Endometrium (tissue), 2 donors: ENCODE data around the gene LAMA3.

Source experiments
- FAIRE-seq: peaks from 2 replicates; lab custom pipeline; 2012; peaks lifted over from hg19 to GRCh38; lab: Jason Lieb, UNC
- donor health status: control.
- donor health status: control.

The LAMA3 gene

DNA sequence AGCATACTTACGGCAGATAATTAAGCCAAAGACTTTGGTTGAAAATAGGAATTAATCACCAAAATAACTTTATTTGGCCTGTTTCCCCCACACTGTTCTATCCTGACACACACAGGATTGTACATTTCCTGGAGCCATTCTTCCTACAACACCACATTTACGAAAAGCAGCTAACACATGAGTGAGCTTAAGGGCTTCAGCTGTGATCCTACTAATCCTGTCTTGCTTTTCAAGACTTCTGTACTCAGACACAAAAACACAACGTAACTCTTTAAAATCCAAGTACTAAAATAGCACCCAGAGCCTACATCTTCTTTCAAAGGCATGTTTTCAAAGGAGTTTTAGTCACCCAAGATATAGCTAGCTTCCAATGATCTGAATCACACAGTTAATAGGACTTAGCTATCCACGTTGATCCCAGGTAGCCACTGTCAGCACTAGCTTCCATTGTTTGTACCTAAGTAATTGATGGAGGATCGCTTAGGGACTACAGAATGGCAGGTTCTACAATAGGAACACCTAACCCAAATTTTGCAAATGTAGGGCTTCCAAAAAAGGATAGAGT lies 282.5 kb downstream of the LAMA3 start:
- FAIRE-seq = no peak

DNA sequence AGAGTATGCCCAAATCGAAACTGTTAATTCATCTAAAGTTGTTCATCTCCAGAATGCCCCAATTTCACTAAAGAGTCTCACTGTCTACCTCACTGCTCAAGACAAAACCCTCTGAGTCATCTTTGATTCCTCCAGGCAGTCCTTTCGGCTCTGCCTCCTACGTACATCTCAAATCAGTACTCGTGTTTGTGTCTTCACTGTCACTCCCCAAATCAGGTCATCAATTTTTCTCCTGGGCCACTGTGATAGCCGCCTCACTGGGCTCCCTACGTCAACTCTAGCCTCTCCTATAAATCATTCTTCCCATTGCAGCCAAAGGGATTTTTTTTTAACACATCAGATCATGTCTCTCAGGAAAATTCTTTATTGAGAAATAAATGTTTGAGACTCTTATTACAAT lies 283.2 kb downstream of the LAMA3 start:
- no peak for FAIRE-seq

DNA sequence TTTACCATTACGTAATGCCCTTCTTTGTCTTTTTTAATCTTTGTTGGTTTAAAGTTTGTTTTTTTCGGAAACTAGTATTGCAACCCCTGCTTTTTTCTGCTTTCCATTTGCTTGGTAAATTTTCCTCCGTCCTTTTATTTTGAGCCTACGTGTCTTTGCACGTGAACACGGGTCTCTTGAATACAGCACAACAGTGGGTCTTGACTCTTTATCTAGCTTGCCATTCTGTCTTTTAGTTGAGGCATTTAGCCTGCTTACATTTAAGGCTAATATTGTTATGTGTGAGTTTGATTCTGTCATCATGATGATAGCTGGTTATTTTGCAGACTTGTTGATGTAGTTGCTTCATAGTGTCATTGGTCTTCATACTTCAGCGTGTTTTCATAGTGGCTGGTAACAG lies 287.9 kb downstream of the LAMA3 start:
- FAIRE-seq = no peak

DNA sequence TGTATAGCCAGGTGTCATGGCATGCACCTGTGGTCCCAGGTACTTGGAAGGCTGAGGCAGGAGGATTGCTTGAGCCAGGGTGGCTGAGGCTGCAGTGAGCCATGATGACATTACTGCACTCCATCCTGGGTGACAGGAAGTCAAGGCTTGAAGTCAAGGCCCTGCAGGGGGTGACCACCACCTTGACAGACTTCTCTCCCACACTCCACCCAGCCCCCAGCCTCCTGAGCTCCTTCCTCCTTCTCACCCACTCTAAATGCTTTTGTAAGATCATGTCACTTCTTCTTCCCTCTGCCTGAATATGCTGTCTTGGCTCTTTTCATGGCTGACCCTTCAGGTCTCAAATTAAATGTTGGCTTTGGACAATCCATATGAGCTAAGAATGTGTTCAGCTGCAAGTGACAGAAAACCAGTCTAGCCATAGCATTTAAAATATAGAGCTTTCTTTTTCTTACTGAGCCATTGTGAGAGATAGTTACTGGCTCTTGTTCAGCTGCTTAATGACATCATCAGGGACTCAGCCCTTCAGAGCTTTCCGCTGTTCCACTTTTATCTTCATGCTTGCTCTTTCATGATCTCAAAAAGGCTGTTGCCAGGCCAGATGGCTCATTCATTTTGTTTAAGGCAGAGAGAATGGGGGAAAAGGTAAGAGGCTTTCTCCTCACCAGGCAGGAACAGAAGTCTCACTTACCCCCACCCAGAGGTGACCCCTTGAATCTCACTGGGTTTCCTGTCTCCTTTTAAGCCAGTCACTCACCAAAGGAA lies 288.6 kb downstream of the LAMA3 start:
- FAIRE-seq = no peak

DNA sequence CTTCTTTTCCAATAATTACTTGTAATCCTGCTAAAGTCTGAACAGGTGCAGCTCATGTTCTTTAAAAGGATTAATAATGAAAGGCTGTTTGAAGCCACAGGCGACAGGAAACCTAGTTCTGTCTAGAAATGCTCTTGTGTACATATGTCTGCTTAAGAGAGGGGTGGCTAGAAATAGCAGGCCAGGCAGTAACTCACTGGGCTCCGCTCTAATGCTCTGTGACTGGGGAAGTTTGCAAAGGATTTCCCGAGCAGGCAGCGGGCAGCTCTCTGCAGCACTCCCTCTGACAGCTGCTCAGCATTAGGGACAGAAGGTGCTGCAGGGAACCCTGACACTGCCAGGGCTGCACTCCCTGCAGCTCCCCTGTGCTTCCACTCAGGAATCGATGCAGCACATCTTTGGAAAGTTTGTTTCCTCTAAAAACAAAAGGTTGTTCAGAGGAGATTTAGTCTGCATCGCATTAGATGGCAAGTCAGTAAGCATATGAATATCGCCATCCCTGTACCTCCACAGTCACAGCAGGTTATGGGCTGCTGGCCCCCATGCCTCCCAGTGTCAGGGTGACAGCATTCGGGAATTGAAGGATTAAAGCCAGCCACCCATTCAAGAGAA lies 292.2 kb downstream of the LAMA3 start:
- FAIRE-seq = no peak

DNA sequence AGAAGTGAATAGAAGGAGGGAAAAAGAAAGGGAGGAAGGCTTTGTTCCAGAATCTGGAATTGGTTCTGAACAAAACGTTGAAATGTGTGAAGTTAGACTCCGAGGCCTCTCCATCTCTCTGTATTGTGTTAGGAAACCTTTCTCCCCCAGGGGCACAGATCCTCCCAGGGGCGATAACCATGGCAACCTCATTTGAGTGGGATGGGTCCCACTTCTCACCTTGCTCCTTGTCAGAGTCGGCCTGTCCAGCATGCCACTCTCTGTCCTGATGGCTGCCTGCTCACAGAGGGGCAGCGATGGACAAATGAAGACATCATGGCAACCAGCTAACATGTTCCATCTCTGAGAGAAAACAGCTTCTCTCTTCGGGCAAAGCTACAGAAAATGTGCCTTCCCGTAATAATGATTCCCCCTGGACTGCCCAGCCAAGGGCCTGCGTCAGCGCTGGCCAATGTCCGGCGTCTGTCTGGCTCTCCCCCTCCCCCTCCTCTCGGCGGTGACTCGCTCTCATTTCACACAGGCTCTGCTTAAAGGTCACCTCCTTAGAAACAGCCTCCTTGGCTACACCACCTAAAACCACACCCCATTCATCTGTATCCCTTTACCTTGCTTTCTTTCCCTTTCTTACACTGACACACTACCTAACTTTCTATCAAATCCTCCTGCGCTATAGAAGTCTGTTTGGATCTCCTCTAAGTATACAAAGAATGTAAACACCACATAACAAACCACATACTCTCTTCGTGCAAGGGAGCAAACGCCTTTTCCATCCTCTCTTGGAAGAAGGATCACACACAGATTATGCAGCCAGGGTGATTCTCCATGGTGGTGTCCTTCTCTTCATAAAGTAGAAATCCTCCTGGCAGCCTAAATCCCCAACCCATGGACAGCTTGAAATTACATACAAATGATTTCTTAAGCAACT lies 293.2 kb downstream of the LAMA3 start:
- no peak for FAIRE-seq

DNA sequence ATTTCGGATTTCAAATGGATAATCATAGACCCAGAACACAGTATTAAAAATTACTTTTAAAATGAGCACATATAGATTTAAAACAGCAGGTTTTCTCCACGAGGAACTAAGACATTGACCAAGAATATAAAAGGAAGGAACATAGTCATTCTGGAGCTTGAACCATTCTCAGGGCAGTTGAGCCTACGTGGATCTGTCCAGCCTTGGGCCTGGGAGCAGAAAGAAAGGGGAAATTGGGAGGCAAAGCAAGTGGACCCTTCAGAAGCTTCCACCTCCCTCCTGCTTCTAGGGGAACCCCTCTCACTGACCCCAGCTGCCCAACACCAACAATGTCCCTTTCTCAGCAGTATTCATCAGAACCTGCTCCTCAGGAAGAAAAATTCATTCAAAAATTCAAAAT lies 293.9 kb downstream of the LAMA3 start:
- FAIRE-seq = no peak

DNA sequence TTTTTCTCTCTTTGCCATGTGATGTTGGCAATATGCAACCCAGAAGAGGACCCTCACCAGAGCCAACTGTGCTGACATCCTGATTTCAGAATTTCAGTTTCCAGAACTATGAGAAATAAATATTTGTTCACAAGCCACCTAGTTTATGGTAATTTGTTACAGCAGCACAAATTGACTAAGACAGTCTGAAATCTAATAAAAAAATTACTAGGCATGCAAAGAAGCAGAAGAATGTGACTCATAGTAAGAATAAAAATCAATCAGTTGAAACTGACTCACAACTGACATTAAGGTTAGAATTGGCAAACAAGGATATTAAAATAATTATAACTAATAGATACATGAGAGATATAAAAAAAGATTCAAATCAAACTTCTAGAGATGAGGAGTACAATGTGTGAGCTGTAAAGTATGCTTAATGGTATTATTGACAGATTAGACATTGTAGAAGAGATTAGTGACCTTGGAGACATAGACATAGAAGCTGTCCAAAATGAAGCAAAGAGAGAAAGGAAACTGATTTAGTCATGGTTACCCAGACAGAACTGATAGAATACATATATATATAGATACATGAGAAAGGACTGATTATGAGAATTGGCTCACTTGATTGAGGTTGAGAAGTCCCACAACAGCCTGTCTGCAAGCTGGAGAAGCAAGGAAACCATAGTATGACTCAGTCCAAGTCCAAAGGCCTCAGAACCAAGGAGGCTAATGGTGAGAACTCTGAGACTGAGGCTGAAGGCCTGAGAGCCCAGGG lies 297.5 kb downstream of the LAMA3 start:
- FAIRE-seq = no peak

DNA sequence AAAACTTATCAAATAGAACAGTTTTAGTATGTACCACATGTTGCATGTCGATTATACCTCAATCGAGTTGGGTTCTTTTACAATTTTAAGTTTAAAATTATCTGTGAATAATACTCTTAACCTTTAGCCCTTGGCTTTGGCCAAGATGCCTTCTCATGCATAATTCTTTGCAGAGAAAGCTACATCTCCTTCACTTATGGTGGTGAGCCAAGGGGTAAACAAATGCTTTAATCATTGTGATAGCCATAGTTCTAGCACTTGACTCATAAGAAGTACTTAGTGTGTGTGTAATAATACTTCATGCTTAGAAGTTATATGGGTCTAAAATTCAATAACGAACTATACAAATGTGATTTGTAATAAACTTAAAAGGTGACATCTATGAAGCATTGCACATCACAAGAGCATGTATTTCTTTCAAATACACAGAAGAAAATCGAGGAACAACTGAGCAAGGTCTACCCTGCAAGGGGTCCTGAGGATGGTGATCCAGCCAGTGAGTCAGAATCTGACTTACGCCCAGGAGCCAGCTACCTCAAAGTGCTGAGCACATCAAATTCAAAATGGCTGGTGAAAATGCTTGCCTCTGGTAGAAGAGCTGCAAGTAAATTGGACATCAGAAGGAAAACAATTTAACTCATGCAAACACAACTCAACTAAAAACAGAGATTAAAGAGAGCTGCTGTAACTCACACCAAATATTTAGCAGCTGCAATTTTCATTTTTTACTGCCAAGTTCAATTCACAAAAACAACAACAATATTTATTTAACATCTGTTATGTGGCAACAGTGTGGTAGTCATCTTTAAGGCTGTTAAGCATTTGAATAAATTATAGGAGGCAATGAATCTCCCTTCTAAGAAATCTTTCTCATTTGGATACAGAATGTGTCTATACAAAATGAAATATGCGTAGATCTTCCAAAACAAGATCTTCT lies 301.5 kb downstream of the LAMA3 start:
- peak; percentile 18 for FAIRE-seq

DNA sequence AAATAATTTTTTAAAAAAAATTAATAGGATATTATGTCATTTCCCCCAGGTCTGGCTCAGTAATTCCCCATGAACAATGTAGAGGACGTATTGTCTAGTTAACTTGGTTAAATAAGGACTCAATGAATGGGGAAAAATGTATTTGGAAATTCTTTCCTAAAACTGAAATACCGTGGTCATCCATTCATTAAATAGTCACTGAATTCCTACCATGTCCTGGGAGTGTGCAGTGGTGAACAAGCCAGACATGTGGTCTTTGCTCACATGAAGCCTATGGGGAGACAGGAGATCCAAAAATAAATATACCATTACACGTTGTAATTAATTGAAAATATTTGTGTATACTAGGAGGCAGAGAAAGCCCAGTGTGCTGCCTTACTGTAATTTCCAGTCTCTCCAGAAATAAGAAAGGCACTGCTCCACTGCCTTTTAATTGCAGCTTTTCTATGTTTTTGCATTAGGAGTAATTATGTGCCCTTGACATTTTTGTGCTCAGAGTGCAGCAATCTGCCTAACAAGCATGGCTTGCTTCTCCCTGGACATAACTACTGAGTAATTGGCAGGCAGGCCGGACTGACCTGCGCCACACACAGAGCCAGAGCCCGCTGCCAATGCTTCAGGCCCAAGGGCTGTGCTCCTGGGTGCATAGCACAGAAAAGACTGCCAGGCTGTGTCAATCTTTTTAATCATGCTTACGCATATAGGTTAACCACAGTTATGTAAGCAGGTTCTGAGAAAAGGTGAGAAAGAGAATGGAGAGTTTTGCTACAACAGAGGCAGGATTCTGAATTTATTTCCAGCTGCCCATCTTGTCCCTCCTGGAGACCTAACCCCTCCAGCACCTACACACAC lies 303.1 kb downstream of the LAMA3 start:
- no peak for FAIRE-seq

DNA sequence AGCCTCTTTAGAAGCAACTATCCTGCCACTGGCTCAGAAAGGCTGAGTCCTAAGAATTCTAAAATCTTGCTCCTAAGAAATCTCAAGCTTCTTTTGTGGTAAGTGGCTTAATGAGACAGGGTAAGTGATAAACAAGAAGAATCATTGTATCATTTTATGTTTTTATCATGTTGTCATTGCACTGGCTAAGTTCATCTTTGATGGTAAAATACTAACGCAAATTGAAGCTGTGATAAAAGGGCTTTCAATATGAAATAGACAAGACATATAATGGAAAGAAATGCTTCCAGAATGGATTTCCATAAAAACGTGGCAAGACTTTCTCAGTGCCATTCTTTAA lies 303.7 kb downstream of the LAMA3 start:
- no peak for FAIRE-seq

DNA sequence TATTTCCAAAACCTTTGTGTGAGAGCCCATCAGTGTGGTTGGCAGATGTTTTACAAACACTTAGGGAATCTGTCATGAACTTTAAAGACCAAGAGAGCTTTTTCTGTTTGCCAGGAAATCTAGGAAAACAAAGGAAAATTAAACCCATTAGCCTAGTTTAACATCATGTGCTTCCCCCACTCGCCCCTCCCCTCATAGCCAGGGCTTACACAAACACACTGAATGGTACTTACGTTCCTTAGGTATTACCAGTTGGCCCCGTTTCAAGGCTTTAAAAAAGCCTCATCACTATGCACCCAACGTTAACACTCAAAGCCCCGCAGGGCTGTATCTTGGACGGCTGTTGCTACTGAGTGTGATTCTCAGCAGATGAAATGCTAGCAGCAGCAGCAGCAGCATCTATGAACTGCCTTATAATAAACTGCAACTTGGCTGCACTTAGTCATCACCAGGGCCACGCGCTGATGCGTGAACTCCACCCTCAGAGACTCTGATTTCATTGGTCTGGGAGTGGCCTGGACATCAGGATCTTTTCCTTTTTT lies 305.2 kb downstream of the LAMA3 start:
- FAIRE-seq = peak; percentile 80

DNA sequence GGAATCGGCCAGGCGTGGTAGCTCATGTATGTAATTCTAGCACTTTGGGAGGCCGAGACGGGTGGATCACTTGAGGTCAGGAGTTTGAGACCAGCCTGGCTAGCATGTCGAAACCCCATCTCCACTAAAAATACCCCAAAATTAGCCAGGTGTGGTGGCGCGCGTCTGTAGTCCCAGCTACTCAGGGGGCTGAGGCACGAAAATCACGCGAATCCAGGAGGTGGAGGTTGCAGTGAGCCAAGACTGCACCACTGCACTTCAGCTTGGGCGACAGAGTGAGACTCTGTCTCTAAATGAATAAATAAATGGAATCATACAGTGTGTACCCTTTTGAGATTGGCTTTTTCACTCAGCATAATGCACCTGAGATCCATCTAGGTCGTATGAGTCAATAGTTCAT lies 305.9 kb downstream of the LAMA3 start:
- FAIRE-seq = no peak

DNA sequence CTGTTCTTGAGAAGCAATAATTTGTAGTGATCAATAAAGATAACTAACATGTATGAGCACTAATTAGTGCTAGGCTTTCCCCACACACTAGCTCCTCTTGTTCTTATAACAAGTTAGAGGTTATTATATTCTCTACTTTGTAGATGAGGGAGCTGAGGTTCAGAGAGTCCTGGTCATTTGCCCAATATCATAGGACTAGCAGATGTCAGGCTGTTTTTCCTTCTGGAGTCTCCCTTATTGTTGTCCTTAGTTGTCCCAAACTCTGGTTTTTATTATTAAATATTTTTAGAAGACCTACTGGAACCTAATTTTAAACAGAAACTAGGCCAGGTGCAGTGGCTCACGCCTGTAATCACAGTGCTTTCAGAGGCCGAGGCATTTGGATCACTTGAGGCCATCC lies 308.8 kb downstream of the LAMA3 start:
- no peak for FAIRE-seq

DNA sequence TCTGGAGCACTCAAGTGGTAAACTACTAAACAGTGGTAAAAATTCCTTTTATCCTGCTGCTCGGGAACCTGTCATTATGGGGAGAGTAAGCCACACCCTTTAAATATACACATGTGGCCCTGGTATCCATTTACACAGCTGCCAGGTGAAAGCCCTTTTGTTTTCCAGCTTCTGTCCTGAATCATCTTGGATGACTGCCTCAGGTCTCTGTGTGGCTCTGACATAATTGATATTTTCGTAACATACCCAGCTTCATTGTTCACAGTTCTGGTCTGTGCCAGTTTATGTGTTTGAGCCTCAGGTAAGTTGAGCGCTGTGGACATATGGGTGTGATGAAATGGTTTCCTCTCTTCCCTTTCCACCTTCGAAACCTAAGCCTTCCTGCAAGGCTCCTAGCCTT lies 309.6 kb downstream of the LAMA3 start:
- FAIRE-seq = no peak

DNA sequence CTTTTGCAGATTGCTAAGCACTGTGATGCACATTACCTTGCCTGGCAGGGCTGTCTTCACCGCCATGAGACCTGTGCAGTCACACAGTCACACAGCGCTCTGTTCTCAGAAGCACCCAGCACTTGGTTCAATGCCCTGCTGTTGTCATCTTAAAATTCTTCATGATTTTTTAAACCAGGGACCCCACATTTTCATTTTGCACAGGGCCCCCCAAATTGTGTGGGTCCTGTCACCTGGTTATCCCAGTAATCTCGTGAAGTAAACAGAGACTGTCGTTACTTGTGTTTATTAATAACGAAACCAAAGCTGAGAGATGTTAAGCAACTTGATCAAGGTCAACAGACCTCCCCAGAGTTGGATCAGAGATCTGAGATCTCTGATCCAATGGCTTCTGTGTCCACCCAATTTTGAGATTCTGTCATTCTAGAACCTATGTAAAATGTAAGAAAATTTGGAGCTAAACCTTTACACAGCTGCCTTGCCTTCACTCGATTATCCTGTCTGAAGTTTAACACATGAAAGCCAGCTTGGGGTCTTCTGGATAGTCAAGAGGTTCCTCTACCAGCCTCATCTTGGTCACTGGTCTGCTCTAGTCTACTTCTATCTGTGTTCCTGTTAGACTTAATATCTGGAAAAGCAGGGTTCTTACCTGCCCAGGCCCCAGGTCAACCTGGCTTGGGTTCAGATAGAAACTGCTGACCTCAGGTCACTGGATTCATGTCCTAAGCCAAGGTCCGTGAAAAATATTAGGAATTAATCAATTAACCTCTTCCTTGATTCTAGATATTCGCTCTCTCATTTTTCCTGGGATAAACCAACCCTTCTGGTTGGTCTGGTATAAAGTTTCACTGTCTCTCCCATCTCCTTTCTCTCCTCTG lies 311.6 kb downstream of the LAMA3 start:
- no peak for FAIRE-seq

DNA sequence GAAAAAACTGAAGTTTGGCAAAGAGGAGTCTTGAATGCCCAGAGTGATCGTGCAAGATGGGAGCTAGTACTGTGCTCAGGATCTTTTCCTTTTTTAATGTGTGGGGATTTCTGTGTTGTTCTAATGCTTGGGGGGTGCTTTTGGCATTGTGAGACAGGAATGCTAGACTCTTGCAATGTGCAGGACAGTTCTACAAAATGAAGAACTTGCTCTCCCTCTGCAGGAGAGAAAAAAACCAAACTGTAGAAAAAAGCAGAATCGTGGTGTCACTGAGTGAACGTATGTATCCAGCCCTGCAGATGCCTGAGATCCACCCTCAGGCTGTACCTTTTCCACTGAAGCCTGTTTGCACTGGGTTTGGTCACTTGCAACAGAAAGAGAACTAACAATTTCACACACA lies 313.2 kb downstream of the LAMA3 start:
- no peak for FAIRE-seq

DNA sequence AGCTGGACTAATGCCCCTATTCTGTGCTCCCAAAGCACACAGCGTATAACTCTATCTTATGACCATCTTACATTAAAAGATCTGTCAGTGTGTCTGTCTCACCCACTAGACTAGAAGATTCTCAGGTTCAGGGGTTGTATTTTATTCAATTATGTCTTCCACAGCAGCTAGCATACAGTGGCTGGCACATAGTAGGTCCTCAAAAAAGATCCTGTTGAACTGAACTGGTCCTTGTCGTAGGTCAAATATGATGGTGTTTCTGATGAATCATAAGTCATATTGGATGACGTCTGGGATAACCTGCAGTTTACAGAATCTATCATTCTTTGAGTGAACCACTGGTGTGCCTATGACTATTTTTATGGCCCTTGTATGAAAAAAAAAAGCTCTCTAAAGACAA lies 314.0 kb downstream of the LAMA3 start:
- no peak for FAIRE-seq
